Neural cell (in vitro differentiated cells): Measurements from ENCODE around the gene NPIPB9. TPM values are rescaled to one million over a fixed set of nuclear protein-coding genes. Genes with fewer than 3 reads are reported as not detected.

ENCODE experiments used
- H2AFZ ChIP-seq: fragments of 200-600, 300-800 bp; sonication (generic), shearing (Covaris generic); 2 replicates; pipeline ENCODE4 v1.6.0; 2014; ENCODE audit warnings: low read depth, mild to moderate bottlenecking, antibody characterized with exemption, low read length, moderate library complexity
- H3F3A ChIP-seq: fragments of 200-600 bp; shearing (Covaris generic); 2 replicates; pipeline ENCODE4 v1.6.1; 2016; ENCODE audit warnings: mild to moderate bottlenecking, moderate library complexity, mixed read lengths, antibody characterized with exemption, low read length; ENCODE audit not compliant: insufficient read depth, poor library complexity, severe bottlenecking
- H3K27ac ChIP-seq: fragments of 200-600, 300-800 bp; sonication (generic), shearing (Covaris generic); 2 replicates; pipeline ENCODE4 v1.5.1; 2014; ENCODE audit warnings: mild to moderate bottlenecking, low read length, moderate library complexity
- H3K27me3 ChIP-seq: fragments of 300-800, 200-600 bp; sonication (generic), shearing (Covaris generic); 2 replicates; pipeline ENCODE4 v1.6.0; 2014; ENCODE audit warnings: mild to moderate bottlenecking, low read depth, low read length, moderate library complexity; ENCODE audit not compliant: insufficient read depth
- H3K36me3 ChIP-seq: fragments of 300-800, 200-600 bp; sonication (generic), shearing (Covaris generic); 2 replicates; pipeline ENCODE4 v1.5.1; 2014; ENCODE audit warnings: mild to moderate bottlenecking, antibody characterized with exemption, low read length, moderate library complexity; ENCODE audit not compliant: insufficient read depth
- H3K4me2 ChIP-seq: fragments of 300-800, 200-600 bp; sonication (generic), shearing (Covaris generic); 2 replicates; pipeline ENCODE4 v1.6.0; 2014; ENCODE audit warnings: mild to moderate bottlenecking, low read length
- H3K4me3 ChIP-seq: fragments of 300-800, 200-600 bp; sonication (generic), shearing (Covaris generic); 2 replicates; pipeline ENCODE4 v1.5.1; 2014; ENCODE audit warnings: mild to moderate bottlenecking, low read length, moderate library complexity
- H3K79me2 ChIP-seq: fragments of 200-600 bp; shearing (Covaris generic); replicated peaks from 2 replicates; pipeline ENCODE4 v1.6.0; 2014; ENCODE audit warnings: mild to moderate bottlenecking, low read length, moderate library complexity; ENCODE audit not compliant: insufficient read depth
- H3K9ac ChIP-seq: fragments of 300-800, 200-600 bp; sonication (generic), shearing (Covaris generic); 2 replicates; pipeline ENCODE4 v1.6.1; 2016; ENCODE audit warnings: mild to moderate bottlenecking, low read length, mixed read lengths
- H3K9me2 ChIP-seq: fragments of 200-600 bp; shearing (Covaris generic); 2 replicates; pipeline ENCODE4 v1.6.1; 2016; ENCODE audit warnings: mild to moderate bottlenecking, low read length, mixed read lengths; ENCODE audit not compliant: insufficient read depth
- H3K9me3 ChIP-seq: fragments of 200-600, 300-800 bp; sonication (generic), shearing (Covaris generic); 2 replicates; pipeline ENCODE4 v1.6.1; 2016; ENCODE audit warnings: mild to moderate bottlenecking, mixed run types, low read length, moderate library complexity, mixed read lengths
- H4K20me1 ChIP-seq: fragments of 200-600 bp; shearing (Covaris generic); 2 replicates; pipeline ENCODE4 v1.6.1; 2016; ENCODE audit warnings: mild to moderate bottlenecking, mixed run types; ENCODE audit not compliant: insufficient read depth
- EP300 ChIP-seq: fragments of 450-650 bp; conservative IDR thresholded peaks from 2 replicates; pipeline ENCODE4 v1.6.1; 2014; ENCODE audit warnings: antibody characterized with exemption, mild to moderate bottlenecking, moderate library complexity; ENCODE audit not compliant: poor library complexity, severe bottlenecking
- EZH2 ChIP-seq: fragments of 200-600, 300-800 bp; shearing (Covaris generic), sonication (generic); IDR thresholded peaks from 2 replicates; pipeline ENCODE4 v1.6.1; 2014; ENCODE audit warnings: antibody characterized with exemption, low read length, borderline replicate concordance, mild to moderate bottlenecking; ENCODE audit not compliant: insufficient read depth, poor library complexity, severe bottlenecking
- MXI1 ChIP-seq: fragments of 450-650 bp; conservative IDR thresholded peaks from 2 replicates; pipeline ENCODE4 v1.6.1; 2014; ENCODE audit warnings: antibody characterized with exemption, mild to moderate bottlenecking; ENCODE audit not compliant: poor library complexity, severe bottlenecking
- POLR2AphosphoS5 ChIP-seq: IDR thresholded peaks from 2 replicates; pipeline ENCODE4 v1.6.1; 2012
- RAD21 ChIP-seq: fragments of 450-650 bp; conservative IDR thresholded peaks from 2 replicates; pipeline ENCODE4 v1.6.1; 2014; ENCODE audit warnings: antibody characterized with exemption, mild to moderate bottlenecking, moderate library complexity
- SMC3 ChIP-seq: fragments of 450-650 bp; conservative IDR thresholded peaks from 2 replicates; pipeline ENCODE4 v1.6.1; 2014; ENCODE audit warnings: antibody characterized with exemption, mild to moderate bottlenecking, moderate library complexity; ENCODE audit not compliant: poor library complexity
- TAF1 ChIP-seq: IDR thresholded peaks from 2 replicates; pipeline ENCODE4 v1.6.1; 2012; ENCODE audit warnings: low read depth
- polyA plus RNA-seq: library from polyadenylated mRNA; depleted of rRNA; stranded (reverse); fragments of >200 nt; gene quantifications from 2 replicates; pipeline ENCODE4 v1.2.3, GENCODE V29; 2014
- small RNA-seq, 3 experiments: library from RNA; depleted of rRNA; stranded (forward); fragments of <200 nt; gene quantifications; one replicate each; pipeline ENCODE3, GENCODE V24; 2012
- TF ChIP-seq, protein P1 (sequence below): fragments of 450-650 bp; IDR thresholded peaks from 2 replicates; pipeline ENCODE4 v1.5.1; 2014; ENCODE audit warnings: antibody characterized with exemption, mild to moderate bottlenecking, moderate library complexity; ENCODE audit not compliant: poor library complexity, severe bottlenecking
- TF ChIP-seq, protein P2 (sequence below): IDR thresholded peaks from 2 replicates; pipeline ENCODE4 v1.6.1; 2012; ENCODE audit warnings: borderline replicate concordance

The NPIPB9 gene
- polyA plus RNA-seq, 1 donor from 2014 or later, result 3.1 TPM

DNA sequence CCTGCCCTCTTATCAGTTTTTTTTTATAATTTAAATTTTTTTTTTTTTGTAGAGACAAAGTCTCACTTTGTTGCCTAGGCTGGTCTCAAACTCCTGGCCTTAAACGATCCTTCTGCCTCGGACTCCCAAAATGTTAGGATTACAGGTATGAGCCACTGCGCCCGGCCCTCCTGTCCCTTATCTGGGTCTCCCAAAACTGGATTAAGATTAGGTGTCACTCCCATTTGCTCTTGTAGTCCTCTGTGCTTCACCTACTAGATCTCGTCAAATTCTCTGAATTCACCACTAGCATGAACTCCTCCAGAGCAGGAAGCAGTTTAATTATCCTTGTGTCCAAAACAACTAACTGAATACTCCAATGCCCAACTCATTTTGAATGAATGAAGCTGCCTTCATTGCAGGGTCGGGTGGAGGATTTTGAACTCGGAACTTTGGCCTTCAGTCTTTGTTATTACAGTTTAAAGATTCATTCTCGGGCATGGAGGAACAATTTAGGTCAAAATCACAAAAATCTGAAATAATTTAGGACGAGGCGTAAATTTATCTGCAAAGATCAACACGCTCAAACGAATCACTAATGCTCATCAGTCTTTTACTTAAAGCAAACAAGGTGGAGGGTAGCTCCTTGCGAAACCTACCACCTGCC is 70.4 kb downstream of the NPIPB9 start:
- Histone ChIP-seq H3K9me2 (no peaks in the 10 kb centered on the region), H3K27me3 (no peaks in the 10 kb centered on the region), H3K9ac (peak overlapping the region; percentile 97)

More for the DNA sequence above, 70.4 kb downstream of the NPIPB9 start:
- Histone ChIP-seq H4K20me1 (peaks cover 4% of the 10 kb centered on the region), H3K79me2 (peaks cover 30% of the 10 kb centered on the region), H3K4me3 (peak overlapping the region; percentile 70), H3K4me2 (peak overlapping the region; percentile 72), H3K27ac (peak overlapping the region; percentile 97), H3K36me3 (no peaks in the 10 kb centered on the region), H3K9me3 (no peaks in the 10 kb centered on the region), H2AFZ (peak overlapping the region; percentile 87), H3F3A (peaks cover 5% of the 10 kb centered on the region)
- TF ChIP-seq POLR2AphosphoS5 (no peak), TAF1 (no peak), MXI1 (no peak), SMC3 (no peak), EP300 (no peak), RAD21 (no peak), EZH2 (no peak)
- TF ChIP-seq, protein P1, sequence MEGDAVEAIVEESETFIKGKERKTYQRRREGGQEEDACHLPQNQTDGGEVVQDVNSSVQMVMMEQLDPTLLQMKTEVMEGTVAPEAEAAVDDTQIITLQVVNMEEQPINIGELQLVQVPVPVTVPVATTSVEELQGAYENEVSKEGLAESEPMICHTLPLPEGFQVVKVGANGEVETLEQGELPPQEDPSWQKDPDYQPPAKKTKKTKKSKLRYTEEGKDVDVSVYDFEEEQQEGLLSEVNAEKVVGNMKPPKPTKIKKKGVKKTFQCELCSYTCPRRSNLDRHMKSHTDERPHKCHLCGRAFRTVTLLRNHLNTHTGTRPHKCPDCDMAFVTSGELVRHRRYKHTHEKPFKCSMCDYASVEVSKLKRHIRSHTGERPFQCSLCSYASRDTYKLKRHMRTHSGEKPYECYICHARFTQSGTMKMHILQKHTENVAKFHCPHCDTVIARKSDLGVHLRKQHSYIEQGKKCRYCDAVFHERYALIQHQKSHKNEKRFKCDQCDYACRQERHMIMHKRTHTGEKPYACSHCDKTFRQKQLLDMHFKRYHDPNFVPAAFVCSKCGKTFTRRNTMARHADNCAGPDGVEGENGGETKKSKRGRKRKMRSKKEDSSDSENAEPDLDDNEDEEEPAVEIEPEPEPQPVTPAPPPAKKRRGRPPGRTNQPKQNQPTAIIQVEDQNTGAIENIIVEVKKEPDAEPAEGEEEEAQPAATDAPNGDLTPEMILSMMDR, result no peak
- TF ChIP-seq, protein P2, sequence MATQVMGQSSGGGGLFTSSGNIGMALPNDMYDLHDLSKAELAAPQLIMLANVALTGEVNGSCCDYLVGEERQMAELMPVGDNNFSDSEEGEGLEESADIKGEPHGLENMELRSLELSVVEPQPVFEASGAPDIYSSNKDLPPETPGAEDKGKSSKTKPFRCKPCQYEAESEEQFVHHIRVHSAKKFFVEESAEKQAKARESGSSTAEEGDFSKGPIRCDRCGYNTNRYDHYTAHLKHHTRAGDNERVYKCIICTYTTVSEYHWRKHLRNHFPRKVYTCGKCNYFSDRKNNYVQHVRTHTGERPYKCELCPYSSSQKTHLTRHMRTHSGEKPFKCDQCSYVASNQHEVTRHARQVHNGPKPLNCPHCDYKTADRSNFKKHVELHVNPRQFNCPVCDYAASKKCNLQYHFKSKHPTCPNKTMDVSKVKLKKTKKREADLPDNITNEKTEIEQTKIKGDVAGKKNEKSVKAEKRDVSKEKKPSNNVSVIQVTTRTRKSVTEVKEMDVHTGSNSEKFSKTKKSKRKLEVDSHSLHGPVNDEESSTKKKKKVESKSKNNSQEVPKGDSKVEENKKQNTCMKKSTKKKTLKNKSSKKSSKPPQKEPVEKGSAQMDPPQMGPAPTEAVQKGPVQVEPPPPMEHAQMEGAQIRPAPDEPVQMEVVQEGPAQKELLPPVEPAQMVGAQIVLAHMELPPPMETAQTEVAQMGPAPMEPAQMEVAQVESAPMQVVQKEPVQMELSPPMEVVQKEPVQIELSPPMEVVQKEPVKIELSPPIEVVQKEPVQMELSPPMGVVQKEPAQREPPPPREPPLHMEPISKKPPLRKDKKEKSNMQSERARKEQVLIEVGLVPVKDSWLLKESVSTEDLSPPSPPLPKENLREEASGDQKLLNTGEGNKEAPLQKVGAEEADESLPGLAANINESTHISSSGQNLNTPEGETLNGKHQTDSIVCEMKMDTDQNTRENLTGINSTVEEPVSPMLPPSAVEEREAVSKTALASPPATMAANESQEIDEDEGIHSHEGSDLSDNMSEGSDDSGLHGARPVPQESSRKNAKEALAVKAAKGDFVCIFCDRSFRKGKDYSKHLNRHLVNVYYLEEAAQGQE, result no peak

Small RNAs within 50 kb of the gene (small RNA-seq; reads per million reads assigned to genes)
- gene MIR6862-2, result 0 reads per million in 3 experiments

Other genes starting within 250 kb of the NPIPB9 start
- not detected in 2 replicates for gene IL27, start 245.0 kb upstream of the NPIPB9 start, polyA plus RNA-seq
- not detected in 2 replicates for gene NUPR1, start 212.8 kb upstream of the NPIPB9 start, polyA plus RNA-seq
- gene SGF29, start 197.9 kb upstream of the NPIPB9 start, polyA plus RNA-seq, result 25.5 and 32.8 TPM in 2 replicates
- not detected in 2 replicates for gene SULT1A2, start 154.7 kb upstream of the NPIPB9 start, polyA plus RNA-seq
- not detected in 2 replicates for gene SULT1A1, start 141.7 kb upstream of the NPIPB9 start, polyA plus RNA-seq
- gene NPIPB8, start 113.7 kb upstream of the NPIPB9 start, polyA plus RNA-seq, result not detected in 2 replicates
- gene EIF3C, start 40.3 kb upstream of the NPIPB9 start, polyA plus RNA-seq, result 85.5 and 92.9 TPM in 2 replicates
- gene ATXN2L, start 71.2 kb downstream of the NPIPB9 start, polyA plus RNA-seq, result 24.0 and 38.3 TPM in 2 replicates
- gene TUFM, start 94.6 kb downstream of the NPIPB9 start, polyA plus RNA-seq, result 144 and 157 TPM in 2 replicates
- gene SH2B1, start 112.1 kb downstream of the NPIPB9 start, polyA plus RNA-seq, result 42.2 and 48.2 TPM in 2 replicates
- gene ATP2A1, start 126.7 kb downstream of the NPIPB9 start, polyA plus RNA-seq, result 0.06 and 0.54 TPM in 2 replicates
- 27.5 and 28.7 TPM in 2 replicates for gene RABEP2, start 173.5 kb downstream of the NPIPB9 start, polyA plus RNA-seq
- not detected in 2 replicates for gene CD19, start 180.2 kb downstream of the NPIPB9 start, polyA plus RNA-seq
- 39.1 and 42.6 TPM in 2 replicates for gene NFATC2IP, start 199.2 kb downstream of the NPIPB9 start, polyA plus RNA-seq
- gene SPNS1, start 223.0 kb downstream of the NPIPB9 start, polyA plus RNA-seq, result 41.6 and 47.3 TPM in 2 replicates
- 6.4 and 9.1 TPM in 2 replicates for gene LAT, start 233.3 kb downstream of the NPIPB9 start, polyA plus RNA-seq